ENCODE results near the gene PEX10. TPM values are rescaled to one million over a fixed set of nuclear protein-coding genes. Genes with fewer than 3 reads are reported as not detected.

Gene PEX10
- total and polyA plus RNA-seq, 2 of the 8 experiments (the other 6 are each of a cell fraction or from before 2014, with no cell fraction given): 24.3 to 26.9 TPM

DNA sequence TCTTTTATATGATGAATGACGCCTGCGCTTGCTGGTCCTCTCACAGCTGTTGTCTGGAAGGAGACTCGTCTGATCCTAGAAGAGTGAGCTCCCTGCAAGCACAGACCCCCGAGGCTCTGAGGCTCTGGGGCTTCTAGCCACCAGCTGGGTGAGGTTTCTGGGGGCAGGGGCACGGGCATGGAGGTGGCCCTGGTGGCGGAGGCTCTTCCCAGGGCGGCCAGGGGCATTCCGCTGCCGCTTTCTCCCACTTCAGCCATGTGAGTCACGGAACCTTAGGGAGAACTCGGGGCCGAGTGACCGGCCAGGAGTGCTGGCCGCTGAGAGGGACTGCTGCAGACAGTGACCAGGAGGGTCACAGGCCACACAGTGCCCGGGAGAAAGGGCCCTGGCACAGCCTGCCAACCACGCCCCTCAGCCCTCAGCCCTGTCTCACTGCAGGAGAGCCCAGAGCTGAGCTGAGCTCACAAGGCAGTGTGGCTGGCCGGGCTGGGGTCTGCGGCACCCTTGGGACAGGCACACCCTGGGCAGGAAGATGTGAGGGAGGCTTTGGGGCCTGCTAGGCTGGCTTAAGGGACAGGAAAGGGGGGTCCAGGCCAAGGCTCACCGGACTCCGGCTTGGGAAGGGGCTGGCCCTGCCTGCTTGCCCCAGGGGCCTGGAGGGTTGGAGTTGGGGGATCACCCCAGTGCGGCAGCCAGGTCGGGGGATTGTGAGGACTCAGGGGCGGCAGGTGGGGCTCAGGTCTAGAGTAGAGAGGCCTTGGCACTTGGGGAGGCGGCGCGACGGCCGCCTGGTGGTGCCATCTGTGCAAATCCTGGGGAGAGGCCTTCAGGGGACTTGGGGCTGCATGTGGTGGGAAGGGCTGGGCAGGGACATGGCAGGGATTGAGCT is 56.7 kb downstream of the PEX10 start (continued):
- no peak for TF ChIP-seq RNF2 (IDR thresholded peaks at IDR 0.05; ENCODE audit: borderline replicate concordance, low read depth, low read length, missing control alignments, poor library complexity, severe bottlenecking)
- TF ChIP-seq TCF12 (IDR thresholded peaks at IDR 0.05; ENCODE audit: low read depth, low read length): no peak
- TF ChIP-seq NRF1 (IDR thresholded peaks at IDR 0.05; ENCODE audit: low read depth, low read length): no peak
- TF ChIP-seq SIX5 (IDR thresholded peaks at IDR 0.05; ENCODE audit: low read depth, low read length): no peak
- TF ChIP-seq, protein P1, sequence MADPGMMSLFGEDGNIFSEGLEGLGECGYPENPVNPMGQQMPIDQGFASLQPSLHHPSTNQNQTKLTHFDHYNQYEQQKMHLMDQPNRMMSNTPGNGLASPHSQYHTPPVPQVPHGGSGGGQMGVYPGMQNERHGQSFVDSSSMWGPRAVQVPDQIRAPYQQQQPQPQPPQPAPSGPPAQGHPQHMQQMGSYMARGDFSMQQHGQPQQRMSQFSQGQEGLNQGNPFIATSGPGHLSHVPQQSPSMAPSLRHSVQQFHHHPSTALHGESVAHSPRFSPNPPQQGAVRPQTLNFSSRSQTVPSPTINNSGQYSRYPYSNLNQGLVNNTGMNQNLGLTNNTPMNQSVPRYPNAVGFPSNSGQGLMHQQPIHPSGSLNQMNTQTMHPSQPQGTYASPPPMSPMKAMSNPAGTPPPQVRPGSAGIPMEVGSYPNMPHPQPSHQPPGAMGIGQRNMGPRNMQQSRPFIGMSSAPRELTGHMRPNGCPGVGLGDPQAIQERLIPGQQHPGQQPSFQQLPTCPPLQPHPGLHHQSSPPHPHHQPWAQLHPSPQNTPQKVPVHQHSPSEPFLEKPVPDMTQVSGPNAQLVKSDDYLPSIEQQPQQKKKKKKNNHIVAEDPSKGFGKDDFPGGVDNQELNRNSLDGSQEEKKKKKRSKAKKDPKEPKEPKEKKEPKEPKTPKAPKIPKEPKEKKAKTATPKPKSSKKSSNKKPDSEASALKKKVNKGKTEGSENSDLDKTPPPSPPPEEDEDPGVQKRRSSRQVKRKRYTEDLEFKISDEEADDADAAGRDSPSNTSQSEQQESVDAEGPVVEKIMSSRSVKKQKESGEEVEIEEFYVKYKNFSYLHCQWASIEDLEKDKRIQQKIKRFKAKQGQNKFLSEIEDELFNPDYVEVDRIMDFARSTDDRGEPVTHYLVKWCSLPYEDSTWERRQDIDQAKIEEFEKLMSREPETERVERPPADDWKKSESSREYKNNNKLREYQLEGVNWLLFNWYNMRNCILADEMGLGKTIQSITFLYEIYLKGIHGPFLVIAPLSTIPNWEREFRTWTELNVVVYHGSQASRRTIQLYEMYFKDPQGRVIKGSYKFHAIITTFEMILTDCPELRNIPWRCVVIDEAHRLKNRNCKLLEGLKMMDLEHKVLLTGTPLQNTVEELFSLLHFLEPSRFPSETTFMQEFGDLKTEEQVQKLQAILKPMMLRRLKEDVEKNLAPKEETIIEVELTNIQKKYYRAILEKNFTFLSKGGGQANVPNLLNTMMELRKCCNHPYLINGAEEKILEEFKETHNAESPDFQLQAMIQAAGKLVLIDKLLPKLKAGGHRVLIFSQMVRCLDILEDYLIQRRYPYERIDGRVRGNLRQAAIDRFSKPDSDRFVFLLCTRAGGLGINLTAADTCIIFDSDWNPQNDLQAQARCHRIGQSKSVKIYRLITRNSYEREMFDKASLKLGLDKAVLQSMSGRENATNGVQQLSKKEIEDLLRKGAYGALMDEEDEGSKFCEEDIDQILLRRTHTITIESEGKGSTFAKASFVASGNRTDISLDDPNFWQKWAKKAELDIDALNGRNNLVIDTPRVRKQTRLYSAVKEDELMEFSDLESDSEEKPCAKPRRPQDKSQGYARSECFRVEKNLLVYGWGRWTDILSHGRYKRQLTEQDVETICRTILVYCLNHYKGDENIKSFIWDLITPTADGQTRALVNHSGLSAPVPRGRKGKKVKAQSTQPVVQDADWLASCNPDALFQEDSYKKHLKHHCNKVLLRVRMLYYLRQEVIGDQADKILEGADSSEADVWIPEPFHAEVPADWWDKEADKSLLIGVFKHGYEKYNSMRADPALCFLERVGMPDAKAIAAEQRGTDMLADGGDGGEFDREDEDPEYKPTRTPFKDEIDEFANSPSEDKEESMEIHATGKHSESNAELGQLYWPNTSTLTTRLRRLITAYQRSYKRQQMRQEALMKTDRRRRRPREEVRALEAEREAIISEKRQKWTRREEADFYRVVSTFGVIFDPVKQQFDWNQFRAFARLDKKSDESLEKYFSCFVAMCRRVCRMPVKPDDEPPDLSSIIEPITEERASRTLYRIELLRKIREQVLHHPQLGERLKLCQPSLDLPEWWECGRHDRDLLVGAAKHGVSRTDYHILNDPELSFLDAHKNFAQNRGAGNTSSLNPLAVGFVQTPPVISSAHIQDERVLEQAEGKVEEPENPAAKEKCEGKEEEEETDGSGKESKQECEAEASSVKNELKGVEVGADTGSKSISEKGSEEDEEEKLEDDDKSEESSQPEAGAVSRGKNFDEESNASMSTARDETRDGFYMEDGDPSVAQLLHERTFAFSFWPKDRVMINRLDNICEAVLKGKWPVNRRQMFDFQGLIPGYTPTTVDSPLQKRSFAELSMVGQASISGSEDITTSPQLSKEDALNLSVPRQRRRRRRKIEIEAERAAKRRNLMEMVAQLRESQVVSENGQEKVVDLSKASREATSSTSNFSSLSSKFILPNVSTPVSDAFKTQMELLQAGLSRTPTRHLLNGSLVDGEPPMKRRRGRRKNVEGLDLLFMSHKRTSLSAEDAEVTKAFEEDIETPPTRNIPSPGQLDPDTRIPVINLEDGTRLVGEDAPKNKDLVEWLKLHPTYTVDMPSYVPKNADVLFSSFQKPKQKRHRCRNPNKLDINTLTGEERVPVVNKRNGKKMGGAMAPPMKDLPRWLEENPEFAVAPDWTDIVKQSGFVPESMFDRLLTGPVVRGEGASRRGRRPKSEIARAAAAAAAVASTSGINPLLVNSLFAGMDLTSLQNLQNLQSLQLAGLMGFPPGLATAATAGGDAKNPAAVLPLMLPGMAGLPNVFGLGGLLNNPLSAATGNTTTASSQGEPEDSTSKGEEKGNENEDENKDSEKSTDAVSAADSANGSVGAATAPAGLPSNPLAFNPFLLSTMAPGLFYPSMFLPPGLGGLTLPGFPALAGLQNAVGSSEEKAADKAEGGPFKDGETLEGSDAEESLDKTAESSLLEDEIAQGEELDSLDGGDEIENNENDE (IDR thresholded peaks at IDR 0.05; ENCODE audit: insufficient replicate concordance, low read length): no peak
- no peak for TF ChIP-seq TBP (IDR thresholded peaks at IDR 0.05; ENCODE audit: low read depth, low read length)
- no peak for TF ChIP-seq KDM4A (IDR thresholded peaks at IDR 0.05; ENCODE audit: low read depth, low read length, severe bottlenecking)
- TF ChIP-seq CEBPB (IDR thresholded peaks at IDR 0.05; ENCODE audit: low read depth, low read length): no peak

Data from H1 (cell line).